ENCODE results near the gene ZNF544.
"Not testable (repeated sequence)": the region's sequence is repeated elsewhere in the genome, so short reads cannot be mapped to it uniquely, and the experiment has no call there.

The ZNF544 gene

GRCh38 chr19:58252102-58252685 is 23.5 kb downstream of the ZNF544 start:
- no peak for DNase-seq (ENCODE audit: low read depth in 3 of 3)

GRCh38 chr19:58258259-58258658 is 29.5 kb downstream of the ZNF544 start:
- DNase-seq (ENCODE audit: low read depth in 3 of 3) = not testable (repeated sequence)

- DNase-seq (ENCODE audit: low read depth in 3 of 3) = no peak
Observed at GRCh38 chr19:58261600-58261967, 32.9 kb downstream of the ZNF544 start.

- DNase-seq (ENCODE audit: low read depth in 3 of 3) = no peak
Observed at GRCh38 chr19:58261968-58262921, 33.5 kb downstream of the ZNF544 start.

GRCh38 chr19:58262922-58263296 is 34.2 kb downstream of the ZNF544 start:
- no peak for DNase-seq (ENCODE audit: low read depth in 3 of 3)

GRCh38 chr19:58265100-58265499 is 36.4 kb downstream of the ZNF544 start:
- no peak for DNase-seq (ENCODE audit: low read depth in 3 of 3)

GRCh38 chr19:58268344-58268743 is 39.6 kb downstream of the ZNF544 start:
- DNase-seq (ENCODE audit: low read depth in 3 of 3) = no peak

- DNase-seq (ENCODE audit: low read depth in 3 of 3) = no peak
Observed at GRCh38 chr19:58274771-58275201, 46.1 kb downstream of the ZNF544 start.

GRCh38 chr19:58275564-58275963 is 46.9 kb downstream of the ZNF544 start:
- no peak for DNase-seq (ENCODE audit: low read depth in 3 of 3)

GRCh38 chr19:58277197-58277596 is 48.5 kb downstream of the ZNF544 start:
- DNase-seq (ENCODE audit: low read depth in 3 of 3) = no peak

GRCh38 chr19:58277748-58278540 is 49.2 kb downstream of the ZNF544 start:
- no peak for DNase-seq (ENCODE audit: low read depth in 3 of 3)

- DNase-seq (ENCODE audit: low read depth in 3 of 3) = peak; percentile 93 to 98 (median 95)
Observed at GRCh38 chr19:58278541-58279041, 49.9 kb downstream of the ZNF544 start, which contains the start of gene ZNF8. ZNF8 (plus strand) TSS chr19:58278955; CDS start chr19:58279082, 127 bp downstream.

GRCh38 chr19:58279042-58279924 is 50.6 kb downstream of the ZNF544 start:
- peak; percentile 25 to 29 (median 28) for DNase-seq (ENCODE audit: low read depth in 3 of 3)

- DNase-seq (ENCODE audit: low read depth in 3 of 3) = no peak
Observed at GRCh38 chr19:58279925-58280316, 51.2 kb downstream of the ZNF544 start.

GRCh38 chr19:58284199-58284598 is 55.5 kb downstream of the ZNF544 start:
- no peak for DNase-seq (ENCODE audit: low read depth in 3 of 3)

GRCh38 chr19:58291943-58292342 is 63.2 kb downstream of the ZNF544 start:
- no peak for DNase-seq (ENCODE audit: low read depth in 3 of 3)

GRCh38 chr19:58294743-58295374 is 66.1 kb downstream of the ZNF544 start:
- no peak for DNase-seq (ENCODE audit: low read depth in 3 of 3)

- no peak for DNase-seq (ENCODE audit: low read depth in 3 of 3)
Observed at GRCh38 chr19:58296104-58296503, 67.4 kb downstream of the ZNF544 start.

- DNase-seq (ENCODE audit: low read depth in 3 of 3) = no peak
Observed at GRCh38 chr19:58300620-58301019, 71.9 kb downstream of the ZNF544 start.

- DNase-seq (ENCODE audit: low read depth in 3 of 3) = no peak
Observed at GRCh38 chr19:58304255-58304654, 75.5 kb downstream of the ZNF544 start.

GRCh38 chr19:58304748-58305064 is 76.0 kb downstream of the ZNF544 start:
- DNase-seq (ENCODE audit: low read depth in 3 of 3) = no peak
